Neural cell (in vitro differentiated cells): Measurements from ENCODE around the gene LARP1.

Experiments
- EP300 ChIP-seq: fragments of 450-650 bp; conservative IDR thresholded peaks from 2 replicates; pipeline ENCODE4 v1.6.1; 2014; ENCODE audit warnings: antibody characterized with exemption, mild to moderate bottlenecking, moderate library complexity; ENCODE audit not compliant: poor library complexity, severe bottlenecking
- MXI1 ChIP-seq: fragments of 450-650 bp; conservative IDR thresholded peaks from 2 replicates; pipeline ENCODE4 v1.6.1; 2014; ENCODE audit warnings: antibody characterized with exemption, mild to moderate bottlenecking; ENCODE audit not compliant: poor library complexity, severe bottlenecking
- POLR2AphosphoS5 ChIP-seq: IDR thresholded peaks from 2 replicates; pipeline ENCODE4 v1.6.1; 2012
- TF ChIP-seq, protein P1 (sequence below): fragments of 450-650 bp; IDR thresholded peaks from 2 replicates; pipeline ENCODE4 v1.5.1; 2014; ENCODE audit warnings: antibody characterized with exemption, mild to moderate bottlenecking, moderate library complexity; ENCODE audit not compliant: poor library complexity, severe bottlenecking
- TF ChIP-seq, protein P2 (sequence below): IDR thresholded peaks from 2 replicates; pipeline ENCODE4 v1.6.1; 2012; ENCODE audit warnings: borderline replicate concordance

GRCh38 chr5:154813158-154813557, 58.0 kb downstream of the LARP1 start:
- TF ChIP-seq, protein P1, sequence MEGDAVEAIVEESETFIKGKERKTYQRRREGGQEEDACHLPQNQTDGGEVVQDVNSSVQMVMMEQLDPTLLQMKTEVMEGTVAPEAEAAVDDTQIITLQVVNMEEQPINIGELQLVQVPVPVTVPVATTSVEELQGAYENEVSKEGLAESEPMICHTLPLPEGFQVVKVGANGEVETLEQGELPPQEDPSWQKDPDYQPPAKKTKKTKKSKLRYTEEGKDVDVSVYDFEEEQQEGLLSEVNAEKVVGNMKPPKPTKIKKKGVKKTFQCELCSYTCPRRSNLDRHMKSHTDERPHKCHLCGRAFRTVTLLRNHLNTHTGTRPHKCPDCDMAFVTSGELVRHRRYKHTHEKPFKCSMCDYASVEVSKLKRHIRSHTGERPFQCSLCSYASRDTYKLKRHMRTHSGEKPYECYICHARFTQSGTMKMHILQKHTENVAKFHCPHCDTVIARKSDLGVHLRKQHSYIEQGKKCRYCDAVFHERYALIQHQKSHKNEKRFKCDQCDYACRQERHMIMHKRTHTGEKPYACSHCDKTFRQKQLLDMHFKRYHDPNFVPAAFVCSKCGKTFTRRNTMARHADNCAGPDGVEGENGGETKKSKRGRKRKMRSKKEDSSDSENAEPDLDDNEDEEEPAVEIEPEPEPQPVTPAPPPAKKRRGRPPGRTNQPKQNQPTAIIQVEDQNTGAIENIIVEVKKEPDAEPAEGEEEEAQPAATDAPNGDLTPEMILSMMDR = no peak
- no peak for TF ChIP-seq POLR2AphosphoS5
- TF ChIP-seq, protein P2, sequence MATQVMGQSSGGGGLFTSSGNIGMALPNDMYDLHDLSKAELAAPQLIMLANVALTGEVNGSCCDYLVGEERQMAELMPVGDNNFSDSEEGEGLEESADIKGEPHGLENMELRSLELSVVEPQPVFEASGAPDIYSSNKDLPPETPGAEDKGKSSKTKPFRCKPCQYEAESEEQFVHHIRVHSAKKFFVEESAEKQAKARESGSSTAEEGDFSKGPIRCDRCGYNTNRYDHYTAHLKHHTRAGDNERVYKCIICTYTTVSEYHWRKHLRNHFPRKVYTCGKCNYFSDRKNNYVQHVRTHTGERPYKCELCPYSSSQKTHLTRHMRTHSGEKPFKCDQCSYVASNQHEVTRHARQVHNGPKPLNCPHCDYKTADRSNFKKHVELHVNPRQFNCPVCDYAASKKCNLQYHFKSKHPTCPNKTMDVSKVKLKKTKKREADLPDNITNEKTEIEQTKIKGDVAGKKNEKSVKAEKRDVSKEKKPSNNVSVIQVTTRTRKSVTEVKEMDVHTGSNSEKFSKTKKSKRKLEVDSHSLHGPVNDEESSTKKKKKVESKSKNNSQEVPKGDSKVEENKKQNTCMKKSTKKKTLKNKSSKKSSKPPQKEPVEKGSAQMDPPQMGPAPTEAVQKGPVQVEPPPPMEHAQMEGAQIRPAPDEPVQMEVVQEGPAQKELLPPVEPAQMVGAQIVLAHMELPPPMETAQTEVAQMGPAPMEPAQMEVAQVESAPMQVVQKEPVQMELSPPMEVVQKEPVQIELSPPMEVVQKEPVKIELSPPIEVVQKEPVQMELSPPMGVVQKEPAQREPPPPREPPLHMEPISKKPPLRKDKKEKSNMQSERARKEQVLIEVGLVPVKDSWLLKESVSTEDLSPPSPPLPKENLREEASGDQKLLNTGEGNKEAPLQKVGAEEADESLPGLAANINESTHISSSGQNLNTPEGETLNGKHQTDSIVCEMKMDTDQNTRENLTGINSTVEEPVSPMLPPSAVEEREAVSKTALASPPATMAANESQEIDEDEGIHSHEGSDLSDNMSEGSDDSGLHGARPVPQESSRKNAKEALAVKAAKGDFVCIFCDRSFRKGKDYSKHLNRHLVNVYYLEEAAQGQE = no peak
- TF ChIP-seq EP300 = no peak
- TF ChIP-seq MXI1 = no peak
